RPMI7951 (cell line): ENCODE data around the gene PDIA6. TPM values are rescaled to one million over a fixed set of nuclear protein-coding genes. Genes with fewer than 3 reads are reported as not detected.

Experiments
- DNase-seq: peaks from one replicate; pipeline ENCODE4 v3.0.0-alpha.2; 2012; ENCODE audit warnings: low read depth
- total RNA-seq: library from RNA; depleted of rRNA; stranded (reverse); fragments of >200 nt; shearing (Covaris generic); gene quantifications from 2 replicates; pipeline ENCODE4 v1.2.3, GENCODE V29; 2014; rRNA removed

Gene PDIA6
- 518 and 538 TPM in 2 replicates for total RNA-seq

- peak; percentile 96 for DNase-seq
Measured at GRCh38 chr2:10812362-10813162, at the start of gene PDIA6. Gene PDIA6 (minus strand): TSS chr2:10812785. CDS start chr2:10812696, 89 bp downstream.

GRCh38 chr2:10862330-10862729 lies 49.7 kb upstream of the PDIA6 start:
- DNase-seq, result no peak

DNA sequence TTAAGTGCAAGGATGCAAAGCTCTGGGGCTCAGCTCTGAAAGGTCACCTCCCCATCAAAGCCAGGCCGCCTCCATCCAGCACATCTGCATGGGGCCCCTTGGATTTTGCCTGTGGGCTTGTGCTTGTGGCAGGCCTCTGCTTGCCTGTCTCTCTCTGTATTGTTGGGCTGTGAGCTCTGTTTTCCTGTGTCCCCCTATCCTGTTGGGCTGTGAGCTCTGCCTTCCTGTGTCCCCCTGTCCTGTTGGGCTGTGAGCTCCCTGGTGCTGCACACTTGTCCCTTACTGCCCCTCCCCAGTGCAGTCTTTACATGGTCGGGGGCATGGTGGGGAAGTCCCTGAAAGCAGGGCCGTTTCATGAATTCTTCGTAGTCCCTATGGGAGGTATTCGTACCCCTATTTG lies 49.2 kb upstream of the PDIA6 start:
- no peak for DNase-seq

- no peak for DNase-seq
Measured at GRCh38 chr2:10860814-10861325, 48.3 kb upstream of the PDIA6 start.

DNA sequence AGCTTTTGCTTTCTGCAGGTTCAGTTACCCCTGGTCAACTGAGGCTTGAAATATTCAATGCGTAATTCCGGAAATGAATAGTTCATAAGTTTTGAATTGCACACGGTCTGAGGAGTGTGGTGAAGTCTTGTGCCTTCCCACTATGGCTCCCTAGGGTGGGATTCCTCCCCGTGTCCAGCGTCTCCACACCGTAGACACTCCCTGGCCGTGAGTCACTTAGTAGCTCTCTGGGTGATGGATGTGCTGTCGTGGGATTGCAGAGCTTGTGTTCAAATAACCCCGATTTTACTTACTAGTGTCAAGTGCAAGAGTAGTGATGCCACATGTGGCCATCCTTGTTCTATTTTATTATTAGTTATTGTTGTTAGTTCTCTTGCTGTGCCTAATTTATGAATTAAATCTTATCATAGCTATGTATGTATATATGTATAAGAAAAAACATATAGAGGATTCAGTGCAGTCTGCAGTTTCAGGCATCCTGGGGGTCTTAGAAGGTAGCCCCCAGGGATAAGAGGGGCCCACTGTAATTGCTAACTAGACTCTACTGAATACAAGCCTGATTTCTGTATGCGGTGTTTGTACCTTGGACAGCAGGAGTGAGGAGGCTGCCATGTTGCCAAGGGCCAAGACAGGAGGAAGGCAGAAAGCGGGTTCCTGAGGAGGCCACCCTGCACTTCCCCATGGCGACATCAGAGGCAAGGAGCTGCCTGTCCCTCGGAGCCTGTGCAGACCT lies 47.7 kb upstream of the PDIA6 start:
- DNase-seq, result no peak

GRCh38 chr2:10859278-10859677 lies 46.7 kb upstream of the PDIA6 start:
- no peak for DNase-seq

DNA sequence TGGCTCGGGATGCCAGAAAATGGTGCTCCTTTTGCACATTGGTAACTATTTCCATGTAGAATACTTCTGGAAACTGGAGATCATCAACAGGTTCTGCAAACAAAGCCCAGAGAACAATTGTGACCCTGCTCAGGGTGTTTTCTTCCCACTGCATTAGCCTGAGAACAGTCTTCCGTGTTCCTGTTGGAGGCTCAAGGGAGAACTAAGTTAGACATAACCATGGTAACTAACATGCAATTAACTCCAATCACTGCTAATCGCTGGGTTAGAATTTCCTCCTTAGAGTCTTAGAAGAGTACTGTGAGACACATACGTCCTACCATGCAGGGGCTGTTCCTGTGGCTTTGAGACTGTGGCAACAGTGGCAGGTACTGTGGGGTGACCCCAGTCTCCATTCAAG lies 36.0 kb upstream of the PDIA6 start:
- DNase-seq, result no peak

DNA sequence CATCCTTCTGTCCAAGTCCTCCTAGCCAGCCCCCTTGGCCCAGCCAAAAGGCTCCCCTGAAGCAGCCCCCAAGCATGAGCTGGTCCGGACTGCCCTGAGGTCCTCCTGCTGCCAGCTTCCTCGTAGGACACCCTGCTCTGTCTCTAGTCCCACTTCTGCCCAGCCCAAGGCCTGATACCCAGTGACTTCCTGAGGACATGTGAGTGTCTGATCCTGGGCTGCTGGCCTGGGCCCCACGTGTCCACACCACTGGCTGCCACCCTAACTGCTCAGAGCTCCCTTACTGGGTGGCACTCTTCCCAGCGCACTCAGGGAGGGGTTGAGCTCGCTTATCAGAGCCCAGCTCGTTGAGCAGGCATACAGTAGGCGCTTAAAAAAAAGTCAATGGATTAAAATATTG lies 34.4 kb upstream of the PDIA6 start:
- no peak for DNase-seq

DNA sequence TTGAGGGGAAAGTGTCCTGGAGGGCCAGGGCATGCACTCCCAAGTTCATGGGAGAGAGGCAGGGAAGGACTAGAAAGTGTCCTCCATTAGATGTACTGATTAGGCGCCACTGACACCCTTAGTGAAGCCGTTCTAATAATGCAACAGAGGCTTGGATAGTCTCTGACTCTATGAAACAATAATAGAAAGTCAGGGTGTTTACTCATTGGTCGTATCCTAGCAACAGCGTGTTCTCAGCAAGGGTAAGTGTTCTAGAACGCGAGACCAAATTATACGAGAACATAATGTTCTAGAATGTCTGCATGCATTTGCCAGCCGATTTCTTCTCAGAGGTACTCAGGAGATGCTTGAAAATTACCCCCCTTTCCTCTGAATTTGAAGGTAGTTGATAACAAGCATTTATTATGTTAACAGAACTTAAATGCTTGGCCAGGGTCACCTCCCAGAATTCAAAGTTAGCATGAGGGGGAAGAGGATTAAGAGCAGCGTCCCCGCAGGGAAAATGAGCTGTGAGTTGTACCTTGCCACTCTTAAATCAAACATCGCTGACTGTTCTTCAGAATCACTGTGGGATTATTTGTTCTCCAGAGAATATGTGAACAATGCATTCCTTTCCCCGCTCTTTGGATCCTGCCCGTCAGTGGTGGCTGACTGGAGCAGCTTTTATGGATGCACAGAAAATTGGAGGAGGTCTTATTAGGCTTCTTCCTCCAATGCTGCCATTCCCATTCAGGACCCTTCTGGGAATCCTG lies 33.7 kb upstream of the PDIA6 start:
- no peak for DNase-seq

GRCh38 chr2:10845640-10846039 lies 33.1 kb upstream of the PDIA6 start:
- DNase-seq, result no peak

DNA sequence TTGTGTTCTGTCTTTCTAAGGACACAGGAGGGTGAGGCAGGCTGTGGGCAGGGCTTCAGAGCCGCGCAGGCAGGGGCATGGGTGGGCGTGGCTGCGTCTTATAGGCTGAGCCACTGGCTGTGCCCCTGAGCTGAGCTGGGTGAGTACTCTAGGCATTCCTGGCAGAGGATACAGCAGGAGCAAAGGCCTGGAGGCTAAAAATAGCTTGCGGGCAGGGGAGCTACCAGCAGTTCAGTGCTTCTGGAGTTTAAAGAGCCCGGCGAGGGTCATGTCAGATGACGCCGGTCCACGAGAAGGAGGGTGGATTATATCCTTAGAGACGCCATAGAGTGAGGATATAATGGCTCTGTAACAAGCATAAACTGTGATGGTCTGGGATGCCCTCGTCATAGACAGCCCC lies 31.5 kb upstream of the PDIA6 start:
- DNase-seq, result peak; percentile 80

DNA sequence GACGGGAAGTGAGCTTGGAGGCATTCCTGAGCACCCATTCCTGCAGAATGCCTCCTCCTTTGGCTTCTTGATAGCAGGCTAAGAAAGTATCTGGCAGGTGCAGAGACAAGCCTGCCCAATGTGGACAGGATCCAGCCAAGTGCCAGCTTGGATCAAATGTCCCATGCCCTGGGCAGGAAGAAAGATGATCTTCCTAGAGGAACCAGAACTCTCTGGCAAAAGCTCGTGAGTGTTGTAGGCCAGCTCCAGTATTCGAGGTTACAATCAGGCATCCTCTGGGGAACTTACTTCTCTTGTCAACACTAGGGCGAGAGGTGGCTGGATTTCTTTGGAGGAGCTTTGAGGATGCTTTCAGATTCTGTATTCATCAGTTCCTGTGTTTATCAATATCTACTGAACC lies 29.9 kb upstream of the PDIA6 start:
- no peak for DNase-seq

GRCh38 chr2:10841547-10842219 lies 29.1 kb upstream of the PDIA6 start:
- DNase-seq, result no peak

- DNase-seq, result peak; percentile 29
Measured at GRCh38 chr2:10839813-10840212, 27.2 kb upstream of the PDIA6 start.

DNA sequence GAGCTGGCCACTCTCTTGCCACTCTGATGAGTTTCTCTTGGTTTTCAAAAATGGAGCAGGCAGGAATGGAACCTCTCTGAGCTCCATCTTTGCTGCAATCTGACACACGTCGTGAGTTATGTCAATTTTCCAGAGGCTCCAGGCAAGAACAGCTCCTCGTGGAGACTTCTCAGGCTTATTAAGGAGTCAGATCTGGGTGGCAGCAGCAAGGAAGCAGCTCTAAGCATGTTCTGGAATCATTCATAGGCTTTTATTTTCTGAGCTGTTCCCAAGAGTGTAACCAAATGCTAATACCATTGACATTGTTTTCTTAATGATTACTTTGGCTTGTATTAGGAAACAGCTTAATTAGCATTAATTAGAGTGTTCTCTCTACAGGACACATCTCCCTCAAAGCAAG lies 26.1 kb upstream of the PDIA6 start:
- no peak for DNase-seq

DNA sequence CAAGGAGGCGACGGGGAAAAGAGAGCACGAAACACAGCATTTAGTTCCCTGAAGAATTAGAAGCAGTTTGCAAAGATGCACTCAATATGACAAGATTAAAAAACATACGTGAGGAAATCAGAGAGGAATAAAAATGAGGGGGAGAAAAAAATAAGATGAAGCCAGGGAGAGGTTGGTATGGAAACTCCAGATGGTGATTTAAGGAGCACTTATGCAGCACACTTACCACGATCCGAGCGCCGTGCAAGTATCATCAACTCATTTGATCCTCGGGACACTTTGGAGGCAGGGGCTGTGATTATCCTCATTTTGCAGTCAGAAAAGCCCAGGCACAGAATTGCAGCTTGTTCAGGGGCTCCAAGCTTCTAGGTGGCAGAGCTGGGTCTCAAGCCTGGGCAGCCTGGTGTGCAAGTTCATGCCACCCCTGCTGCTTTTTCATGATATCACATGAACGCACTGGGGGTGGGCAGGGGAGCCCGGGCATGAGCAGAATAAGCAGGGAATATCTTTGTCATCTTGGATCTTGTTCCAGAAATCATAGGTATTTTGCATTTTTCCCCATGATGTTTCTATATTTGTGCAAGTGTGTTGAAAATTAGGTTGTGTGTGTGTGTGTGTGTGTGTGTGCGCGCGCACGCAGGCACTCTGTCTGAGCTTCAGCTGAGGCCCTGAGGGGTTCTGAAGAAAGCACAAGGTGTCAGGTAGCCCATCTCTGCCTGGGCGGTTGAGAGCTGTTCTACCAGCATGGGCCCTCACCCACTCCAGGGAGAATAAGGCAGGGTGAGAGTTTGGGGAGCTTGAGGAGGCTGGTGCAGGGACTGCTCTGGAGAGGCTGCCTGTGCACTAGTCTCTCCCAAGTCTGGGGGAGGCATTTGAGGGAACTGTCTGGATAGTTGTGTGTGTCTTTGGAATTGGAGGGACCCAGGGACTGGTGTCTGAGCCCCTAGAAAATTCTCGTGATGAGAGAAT lies 25.0 kb upstream of the PDIA6 start:
- no peak for DNase-seq

- DNase-seq, result peak; percentile 40
Measured at GRCh38 chr2:10835052-10835970, 22.7 kb upstream of the PDIA6 start.

GRCh38 chr2:10834068-10834655 lies 21.6 kb upstream of the PDIA6 start:
- DNase-seq, result peak; percentile 14

DNA sequence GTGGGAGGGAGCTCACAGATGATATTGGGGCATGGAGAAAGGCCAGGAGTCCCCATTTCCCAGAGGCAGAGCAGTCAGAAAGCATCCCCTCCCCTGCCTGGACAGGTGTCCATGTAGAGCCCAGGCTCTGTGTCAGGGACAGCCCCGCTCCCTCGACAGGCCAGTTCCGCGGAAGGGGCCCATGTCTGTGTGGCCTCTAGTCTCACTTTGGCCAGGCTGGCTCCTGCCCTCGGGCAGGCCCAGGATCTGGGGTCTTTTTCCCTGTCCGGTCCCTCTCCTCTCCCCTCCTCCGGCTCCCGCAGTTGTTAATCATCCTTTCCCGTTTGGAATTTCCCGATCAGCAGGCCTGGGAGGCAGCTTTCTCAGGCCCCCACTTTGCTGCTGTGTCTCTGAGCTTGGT lies 20.4 kb upstream of the PDIA6 start:
- DNase-seq, result no peak
